GM19455 (cell line): ENCODE data around the gene IGFBP4.

Experiments used
- ATAC-seq: cut with Tn5 transposase; IDR thresholded peaks from one replicate; pipeline ENCODE4 v1.9.1; 2021; ENCODE audit not compliant: unreplicated experiment

Gene IGFBP4

DNA sequence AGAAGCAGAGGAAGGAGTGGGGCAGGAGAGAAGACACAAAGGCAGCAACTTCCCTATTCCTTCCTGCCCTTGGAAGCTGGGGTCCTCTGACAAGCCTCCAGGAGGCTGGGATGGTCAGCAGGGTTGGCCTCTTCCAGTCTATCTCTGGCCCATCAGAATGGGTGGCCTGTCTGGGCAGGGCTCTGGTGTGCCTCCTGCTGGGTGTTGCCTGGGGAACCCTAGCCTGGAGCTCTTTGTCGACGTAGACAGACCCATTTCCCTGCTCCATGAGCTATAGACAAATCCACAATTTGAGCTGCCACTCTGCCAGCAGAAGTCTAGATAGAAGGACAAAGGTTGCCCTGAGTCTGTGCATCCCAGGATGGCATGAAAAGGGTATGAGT, 11.4 kb downstream of the IGFBP4 start:
- ATAC-seq, result no peak

- ATAC-seq, result no peak
Measured at GRCh38 chr17:40456396-40456951, 13.2 kb downstream of the IGFBP4 start.

DNA sequence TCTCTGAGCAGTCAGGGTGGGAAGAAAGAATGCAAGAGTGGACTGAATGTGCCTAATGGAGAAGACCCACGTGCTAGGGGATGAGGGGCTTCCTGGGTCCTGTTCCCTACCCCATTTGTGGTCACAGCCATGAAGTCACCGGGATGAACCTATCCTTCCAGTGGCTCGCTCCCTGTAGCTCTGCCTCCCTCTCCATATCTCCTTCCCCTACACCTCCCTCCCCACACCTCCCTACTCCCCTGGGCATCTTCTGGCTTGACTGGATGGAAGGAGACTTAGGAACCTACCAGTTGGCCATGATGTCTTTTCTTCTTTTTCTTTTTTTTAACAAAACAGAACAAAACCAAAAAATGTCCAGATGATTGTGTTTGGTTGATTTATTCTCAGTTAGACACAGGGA, 14.1 kb downstream of the IGFBP4 start:
- no peak for ATAC-seq

DNA sequence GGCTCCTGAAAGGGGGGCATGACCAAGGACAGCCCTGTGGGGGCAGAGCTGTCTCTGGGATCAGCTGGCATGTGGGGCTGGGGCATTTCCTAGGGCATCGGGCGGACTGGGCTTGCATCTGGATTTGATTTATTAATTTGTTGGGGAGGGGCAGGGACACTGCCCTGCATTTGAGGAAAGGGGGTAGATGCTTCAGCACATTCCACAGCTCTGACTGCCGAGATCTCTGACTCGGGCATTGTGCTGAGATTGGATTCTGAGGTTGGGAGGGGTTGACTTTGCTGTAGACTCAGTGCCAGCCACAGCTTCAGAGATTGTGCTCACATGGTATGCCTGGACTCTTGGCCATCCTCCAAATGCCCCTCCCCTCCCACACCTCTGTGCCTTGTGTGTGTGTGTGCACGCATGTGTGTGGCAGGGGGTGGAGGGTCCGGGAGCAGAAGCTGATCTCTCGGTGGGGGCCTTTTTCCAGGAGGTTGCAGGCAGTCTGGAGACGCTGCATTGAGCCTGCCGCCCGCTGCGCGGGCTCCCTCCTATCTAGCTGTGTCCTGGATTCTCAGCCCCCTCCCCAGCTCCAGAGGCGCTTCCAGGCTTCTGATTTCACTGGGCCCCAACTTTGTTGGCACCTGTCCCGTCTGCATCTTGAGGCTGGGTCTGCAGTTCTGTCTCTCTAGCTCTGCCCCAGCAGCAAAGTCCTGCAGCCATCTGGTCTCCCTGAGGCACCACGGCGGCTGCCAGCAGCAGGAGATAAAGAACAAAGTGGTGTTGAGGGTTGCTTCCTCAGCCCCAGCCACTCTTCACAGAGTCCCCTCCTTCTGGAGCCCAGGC, 14.9 kb downstream of the IGFBP4 start:
- no peak for ATAC-seq

- ATAC-seq, result no peak
Measured at GRCh38 chr17:40458851-40459482, 15.7 kb downstream of the IGFBP4 start.

GRCh38 chr17:40459636-40460603, 16.7 kb downstream of the IGFBP4 start:
- ATAC-seq, result no peak

DNA sequence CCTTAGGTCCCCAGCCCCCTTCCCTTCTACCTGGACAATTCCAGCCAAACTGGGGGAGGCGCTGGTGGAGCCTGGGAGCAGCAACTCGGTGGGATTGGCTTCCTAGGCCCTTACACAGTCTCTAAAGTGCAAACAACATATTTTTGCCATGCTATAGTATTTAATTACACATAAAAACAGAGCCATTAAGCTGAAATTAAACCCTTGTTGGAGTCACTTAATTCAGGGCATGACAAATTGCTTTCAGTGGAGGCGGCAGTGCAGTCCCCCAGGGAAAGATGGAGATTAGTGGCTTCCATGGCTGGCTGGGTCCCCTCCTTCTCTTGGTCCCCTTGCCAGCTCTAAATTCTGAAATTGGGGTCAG, 17.3 kb downstream of the IGFBP4 start:
- ATAC-seq, result no peak

- no peak for ATAC-seq
Measured at GRCh38 chr17:40460968-40461731, 17.9 kb downstream of the IGFBP4 start.

DNA sequence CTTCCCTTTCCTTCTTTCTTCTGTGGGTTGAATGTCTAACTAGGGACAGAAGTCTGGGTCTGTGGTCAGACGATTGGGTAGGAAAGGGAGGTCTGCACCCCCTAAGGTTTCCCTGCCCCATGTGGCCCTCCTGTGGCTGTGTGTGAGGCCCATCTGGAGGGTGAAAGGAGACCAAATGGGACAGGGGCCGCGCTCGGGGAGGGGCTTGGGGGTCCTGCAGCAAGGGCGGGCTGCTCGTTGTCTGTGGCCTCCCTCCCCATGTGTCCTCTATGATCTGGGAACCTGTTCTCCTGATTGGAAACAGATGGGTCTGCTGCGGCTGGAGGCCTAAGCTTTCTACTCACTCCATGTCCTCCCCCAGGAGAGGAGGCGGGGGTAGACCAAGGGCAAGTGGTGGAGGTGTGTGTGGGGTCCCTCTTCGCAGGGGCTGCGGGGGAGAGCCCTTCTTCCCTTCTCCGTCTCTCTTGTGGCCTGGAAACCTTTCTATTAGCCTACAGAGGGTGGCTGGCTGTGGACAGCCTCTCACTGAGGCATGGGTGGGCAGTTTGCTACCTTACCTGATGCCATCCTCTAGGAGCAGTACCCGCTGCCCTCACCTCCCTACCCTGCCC, 18.6 kb downstream of the IGFBP4 start:
- ATAC-seq, result no peak

DNA sequence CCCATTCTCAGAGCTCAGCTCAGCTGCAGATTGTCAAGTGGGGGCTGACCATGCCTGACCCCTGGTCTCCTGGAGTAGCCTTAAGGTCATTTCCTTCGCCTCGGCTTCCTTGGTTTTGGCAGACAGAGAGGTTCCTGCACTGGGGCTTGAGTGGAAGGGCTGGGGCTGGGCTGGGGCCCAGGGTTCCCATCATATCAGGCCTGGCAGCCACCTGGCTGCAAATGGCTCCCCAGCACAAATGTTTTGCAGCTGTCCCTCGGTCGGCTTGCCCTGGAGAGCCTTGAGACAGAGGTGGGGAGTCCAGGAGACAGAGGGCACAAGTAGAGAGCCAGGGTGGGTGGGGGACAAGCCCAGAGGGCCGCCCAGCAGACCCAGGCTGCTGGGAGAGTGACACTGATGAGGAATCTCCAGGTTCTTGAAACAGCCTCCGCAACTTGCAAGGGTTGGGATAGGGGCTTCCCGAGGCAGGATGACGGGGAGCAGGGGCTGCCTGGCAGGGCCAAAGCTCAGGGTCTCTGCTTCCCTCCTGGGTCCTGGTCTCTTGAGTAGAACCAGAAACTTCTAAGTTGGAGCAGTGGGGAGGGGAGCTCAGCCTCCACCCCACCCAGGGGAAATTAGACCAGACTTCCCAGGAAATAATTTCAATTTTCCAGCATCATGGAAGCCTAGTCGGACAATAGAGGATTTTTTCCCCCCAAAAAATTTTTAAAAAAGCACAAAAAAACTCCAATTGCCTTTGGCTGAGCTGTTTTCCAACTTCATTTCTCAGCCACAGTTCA, 19.3 kb downstream of the IGFBP4 start:
- no peak for ATAC-seq

DNA sequence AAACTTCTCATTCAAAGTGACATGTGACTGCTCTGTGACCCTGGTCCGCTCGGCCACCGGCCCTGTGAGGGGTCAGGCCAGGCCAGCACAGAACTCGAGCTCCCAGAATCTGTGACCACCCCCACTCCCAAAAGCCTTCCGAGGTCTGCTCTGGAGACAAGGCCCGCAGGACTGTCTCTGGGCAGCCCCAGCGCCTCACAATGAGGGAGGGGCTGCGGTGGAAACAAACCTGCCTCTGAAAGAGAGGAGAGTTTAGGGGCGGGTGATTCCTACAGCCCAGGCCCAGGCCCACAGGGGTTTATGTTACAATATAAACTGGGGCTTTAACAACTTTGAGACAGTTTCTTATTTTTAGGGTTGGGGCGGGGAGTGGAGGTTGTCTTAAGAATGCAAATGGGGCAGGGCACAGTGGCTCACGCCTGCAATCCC, 19.9 kb downstream of the IGFBP4 start:
- no peak for ATAC-seq

- ATAC-seq, result no peak
Measured at GRCh38 chr17:40464392-40464855, 21.2 kb downstream of the IGFBP4 start.

DNA sequence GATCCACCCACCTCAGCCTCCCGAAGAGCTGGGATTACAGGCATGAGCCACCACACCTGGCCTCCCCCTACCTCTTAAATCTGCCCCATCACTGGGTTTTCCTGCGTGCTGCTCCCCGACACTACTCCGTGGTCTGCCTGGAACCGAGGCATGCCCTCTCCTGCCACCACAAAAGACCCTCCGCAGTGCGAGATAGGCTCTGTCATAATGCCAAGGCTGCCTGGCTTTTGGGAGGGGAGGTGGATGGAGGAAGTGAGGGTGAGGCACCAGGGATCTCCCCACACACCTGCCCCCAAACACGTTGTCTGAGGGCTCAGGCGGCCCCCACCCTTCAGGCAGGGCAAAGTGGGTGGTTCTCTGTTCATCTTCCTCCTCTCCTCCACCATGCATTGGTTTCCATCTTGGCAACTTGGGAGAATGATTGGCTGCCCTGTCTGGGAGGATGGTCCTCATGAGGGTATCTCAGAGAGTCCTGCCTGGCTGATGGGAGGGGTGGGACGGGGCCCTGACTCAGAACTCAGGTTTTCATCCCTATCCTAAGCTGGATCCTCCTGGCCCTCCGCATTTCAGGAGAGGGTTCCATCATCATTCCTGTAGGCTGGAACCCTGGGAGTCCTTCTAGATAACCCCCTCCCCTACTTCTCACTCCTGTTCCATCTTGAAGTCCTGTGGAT, 23.2 kb downstream of the IGFBP4 start:
- ATAC-seq, result no peak

GRCh38 chr17:40467281-40467867, 24.1 kb downstream of the IGFBP4 start:
- ATAC-seq, result no peak

- no peak for ATAC-seq
Measured at GRCh38 chr17:40468560-40468959, 25.3 kb downstream of the IGFBP4 start.

- ATAC-seq, result no peak
Measured at GRCh38 chr17:40469805-40470675, 26.8 kb downstream of the IGFBP4 start.
